GM21381 (cell line): ENCODE data around the gene TECPR1.

Experiments used
- ATAC-seq: cut with Tn5 transposase; IDR thresholded peaks from one replicate; pipeline ENCODE4 v1.9.1; 2021; ENCODE audit warnings: mild to moderate bottlenecking, moderate library complexity; ENCODE audit not compliant: unreplicated experiment

TECPR1 gene

GRCh38 chr7:98166668-98166970, 85.4 kb downstream of the TECPR1 start:
- no peak for ATAC-seq

- peak; percentile 73 for ATAC-seq
Measured at GRCh38 chr7:98165827-98166667, 86.0 kb downstream of the TECPR1 start.
